ENCODE data around the gene KMT2B.

- TF ChIP-seq CTCF (IDR thresholded peaks at IDR 0.05) (no peak), POLR2A (IDR thresholded peaks at IDR 0.05) (peak in 2 of 4 donors; percentile 33 to 46)
Measured at GRCh38 chr19:35702223-35703012, 15.4 kb upstream of the KMT2B start.
